ENCODE data around the gene KCP.

- TF ChIP-seq MAZ (IDR thresholded peaks at IDR 0.05; ENCODE audit: borderline replicate concordance, low read depth, low read length) = no peak
- TF ChIP-seq MAZ (CRISPR knock-in tag; IDR thresholded peaks at IDR 0.05; ENCODE audit: low read depth) = no peak
- TF ChIP-seq ZNF431 (CRISPR knock-in tag; IDR thresholded peaks at IDR 0.05; ENCODE audit: borderline replicate concordance, low read depth) = no peak
- no peak for TF ChIP-seq ARNT (IDR thresholded peaks at IDR 0.05)
- TF ChIP-seq POLR2A (IDR thresholded peaks at IDR 0.05; ENCODE audit: insufficient read depth in 1 of 2, low read depth in 2 of 2, low read length in 2 of 2) = no peak
These were observed 48.4 kb downstream of the KCP start for GRCh38 chr7:128861957-128862570.
